ENCODE data around the gene ERCC5.

Gene ERCC5

DNA sequence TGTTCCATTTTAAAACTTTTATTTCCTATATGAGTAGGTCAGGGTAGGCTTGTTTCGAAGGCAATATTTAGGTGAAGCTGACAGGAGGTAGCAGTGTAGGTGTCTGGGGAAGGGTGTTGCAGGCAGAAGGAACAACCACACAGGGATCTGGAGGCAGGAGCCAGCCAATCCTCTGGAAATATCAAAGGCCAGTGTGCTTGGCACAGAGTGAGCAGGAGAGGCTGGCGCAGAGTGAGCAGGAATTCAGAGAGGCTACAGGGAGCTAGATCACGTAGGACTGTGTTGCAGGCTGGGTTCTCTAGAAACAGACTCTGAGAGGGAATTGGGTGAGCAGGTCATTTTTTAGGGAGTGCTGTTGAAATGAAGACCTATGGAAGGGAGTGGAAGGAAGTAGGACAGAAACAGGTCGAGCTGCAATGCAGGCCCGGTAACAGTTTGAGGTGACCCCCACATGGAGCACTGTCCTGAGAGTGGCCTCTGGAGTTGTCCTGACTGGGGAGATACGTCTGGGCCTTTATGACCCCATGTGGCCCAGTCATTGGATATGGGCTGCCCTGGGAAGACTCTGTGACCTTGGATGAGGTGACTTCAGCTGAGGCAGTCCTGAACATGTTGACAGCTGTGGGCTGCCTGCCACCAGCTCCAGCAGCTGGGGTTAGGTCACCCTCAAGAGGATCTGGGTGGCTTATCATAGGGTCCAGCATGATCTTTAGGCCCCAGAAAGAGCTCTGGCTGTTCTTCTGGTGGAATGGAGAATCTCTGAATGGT lies 51.7 kb downstream of the ERCC5 start:
- no peak for DNase-seq

DNA sequence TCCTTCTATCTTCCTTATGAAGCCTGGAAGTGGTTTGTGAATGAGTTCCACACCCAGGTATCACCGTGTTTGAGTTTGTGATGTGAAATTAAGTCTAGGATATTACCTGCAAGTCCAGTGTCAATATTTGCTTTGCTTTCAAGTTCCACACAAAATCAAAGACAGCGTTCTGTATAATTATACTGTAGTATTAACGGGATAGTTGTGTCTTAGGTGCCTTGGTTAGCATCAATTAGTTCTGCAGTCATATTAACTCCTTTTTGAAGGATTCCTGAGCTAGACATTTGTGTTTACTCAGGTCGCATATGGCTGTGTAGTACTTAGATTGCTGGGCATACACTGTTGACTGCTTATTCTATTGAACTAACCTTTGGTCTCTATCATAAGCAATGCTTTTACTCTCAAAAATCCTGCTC lies 54.4 kb downstream of the ERCC5 start:
- DNase-seq, result no peak

- DNase-seq, result no peak
These were observed 55.2 kb downstream of the ERCC5 start for GRCh38 chr13:102901056-102901455.

DNA sequence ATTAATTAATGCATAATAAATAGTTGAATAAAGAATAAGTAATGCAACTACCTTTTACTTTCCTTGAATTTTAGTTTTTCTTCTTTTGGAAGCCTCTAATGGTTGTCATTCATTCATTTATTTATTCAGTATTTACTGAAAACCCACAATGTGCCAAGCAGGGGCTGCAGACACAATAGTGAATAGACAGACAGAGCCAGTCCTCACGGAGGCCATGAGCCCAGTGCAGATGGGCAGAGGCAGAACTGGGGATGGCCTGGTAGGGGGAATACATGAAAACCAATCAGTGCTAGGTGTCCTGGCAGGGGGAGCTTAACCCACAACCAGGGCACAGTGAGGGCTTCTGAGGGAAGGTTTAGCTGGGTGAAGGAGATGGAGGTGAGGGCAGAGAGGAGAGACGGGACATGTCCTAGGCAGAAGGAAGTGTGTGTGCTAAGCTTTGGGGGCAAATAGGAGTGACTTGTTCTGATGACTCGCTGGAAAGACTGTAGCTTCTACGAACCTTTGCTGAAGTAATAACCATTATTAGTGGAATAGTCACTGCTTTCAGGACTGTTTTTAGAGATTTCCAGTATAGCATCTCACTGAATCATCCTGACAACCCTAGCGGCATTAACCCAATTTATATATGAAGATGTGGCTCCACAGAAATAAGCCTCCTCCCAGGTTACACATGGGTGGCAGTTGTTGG lies 55.9 kb downstream of the ERCC5 start:
- no peak for DNase-seq

GRCh38 chr13:102902789-102903347 lies 57.0 kb downstream of the ERCC5 start:
- no peak for DNase-seq

GRCh38 chr13:102903659-102904407 lies 58.0 kb downstream of the ERCC5 start:
- DNase-seq, result peak in 1 of 2 donors; percentile 9

GRCh38 chr13:102904408-102904862 lies 58.6 kb downstream of the ERCC5 start:
- DNase-seq, result no peak

- DNase-seq, result no peak
These were observed 60.3 kb downstream of the ERCC5 start for GRCh38 chr13:102905905-102906771.

- no peak for DNase-seq
These were observed 61.4 kb downstream of the ERCC5 start for GRCh38 chr13:102907016-102907756.

GRCh38 chr13:102907886-102908515 lies 62.2 kb downstream of the ERCC5 start:
- DNase-seq, result no peak

DNA sequence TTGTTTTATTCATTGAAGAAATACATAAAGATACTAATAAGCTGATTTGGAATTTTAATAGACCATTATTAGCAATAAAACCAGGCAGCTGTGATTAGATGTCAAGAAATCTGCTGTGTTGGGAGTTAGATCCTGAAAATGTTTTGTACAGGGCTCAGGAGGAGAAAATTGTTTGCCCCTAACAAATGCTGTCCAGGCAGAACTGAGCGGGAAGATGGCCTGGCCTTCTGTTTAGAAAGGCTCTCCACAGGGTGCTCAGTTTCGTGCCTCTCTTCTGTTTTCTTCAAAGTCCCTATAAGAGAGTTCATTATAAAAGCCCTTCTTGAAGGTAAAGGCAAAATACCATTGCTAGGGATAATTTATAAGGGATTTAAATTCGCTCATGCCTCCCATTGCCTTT lies 64.1 kb downstream of the ERCC5 start:
- no peak for DNase-seq

GRCh38 chr13:102911336-102911735 lies 65.5 kb downstream of the ERCC5 start:
- no peak for DNase-seq

DNA sequence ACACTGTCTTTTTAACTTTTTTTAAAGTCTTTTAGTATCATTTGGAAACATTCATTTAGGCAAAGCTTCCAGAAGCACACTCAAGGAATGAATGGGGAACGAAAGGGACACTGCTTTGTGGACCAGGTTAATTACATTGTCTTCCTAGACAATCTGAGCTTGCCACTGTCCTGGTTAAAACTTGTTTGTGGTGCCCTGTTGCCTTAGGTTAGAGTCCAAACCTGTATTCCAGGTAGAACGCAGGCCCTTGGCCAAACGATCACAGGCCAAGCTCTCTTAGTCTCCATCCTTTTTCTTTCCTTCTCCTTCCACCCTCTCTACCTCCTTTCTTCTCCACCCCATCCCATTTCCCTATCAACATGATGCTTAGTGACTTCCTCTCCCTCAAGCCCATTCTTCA lies 66.8 kb downstream of the ERCC5 start:
- no peak for DNase-seq

DNA sequence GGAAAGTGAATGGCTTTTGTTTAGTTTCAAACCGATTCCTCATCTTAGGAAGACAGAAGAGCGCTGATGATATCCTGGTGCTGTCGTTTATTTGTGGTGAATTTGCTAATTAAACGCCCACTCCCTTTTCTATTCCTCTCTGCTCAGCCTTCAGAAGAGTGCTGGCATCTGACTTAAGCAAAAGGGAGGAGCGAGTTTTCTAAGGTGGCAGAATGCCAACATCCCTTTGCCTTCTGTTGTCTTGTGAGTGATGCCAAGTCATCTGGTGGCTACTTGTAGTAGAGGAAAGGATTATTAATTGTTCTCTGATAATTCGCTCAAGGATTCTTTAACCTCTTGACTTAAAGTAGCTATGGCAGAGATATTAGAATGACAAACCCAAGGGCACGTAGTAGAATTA lies 68.1 kb downstream of the ERCC5 start:
- no peak for DNase-seq

DNA sequence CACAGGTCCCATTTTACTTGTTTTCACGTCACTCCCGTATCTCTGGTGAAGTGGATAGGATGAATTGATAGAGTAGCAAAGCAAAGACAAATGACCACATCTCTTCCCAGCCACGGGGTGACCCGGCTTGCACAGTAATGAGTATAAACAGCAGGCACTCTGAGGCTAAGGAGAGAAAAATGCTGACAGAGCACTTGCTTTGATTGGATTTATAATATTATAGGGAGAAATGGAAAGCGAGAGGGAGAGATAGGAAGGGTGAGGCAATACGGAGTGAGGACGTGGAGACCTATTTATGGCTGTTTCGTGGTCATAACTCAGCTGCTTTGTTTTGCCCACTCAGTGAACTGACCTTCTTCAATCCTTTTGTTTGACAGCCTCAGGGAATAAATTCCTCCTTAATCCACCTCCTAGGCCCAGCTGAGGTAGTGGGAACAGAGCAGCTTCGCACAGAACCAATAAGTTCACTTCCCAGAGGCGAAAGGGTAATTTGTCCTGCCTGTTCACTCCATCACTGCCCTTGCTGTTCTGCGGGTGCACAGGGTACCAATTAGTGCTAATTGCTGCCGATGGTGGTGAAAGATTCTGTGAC lies 68.6 kb downstream of the ERCC5 start:
- DNase-seq, result no peak

- DNase-seq, result no peak
These were observed 69.6 kb downstream of the ERCC5 start for GRCh38 chr13:102915393-102915930.

DNA sequence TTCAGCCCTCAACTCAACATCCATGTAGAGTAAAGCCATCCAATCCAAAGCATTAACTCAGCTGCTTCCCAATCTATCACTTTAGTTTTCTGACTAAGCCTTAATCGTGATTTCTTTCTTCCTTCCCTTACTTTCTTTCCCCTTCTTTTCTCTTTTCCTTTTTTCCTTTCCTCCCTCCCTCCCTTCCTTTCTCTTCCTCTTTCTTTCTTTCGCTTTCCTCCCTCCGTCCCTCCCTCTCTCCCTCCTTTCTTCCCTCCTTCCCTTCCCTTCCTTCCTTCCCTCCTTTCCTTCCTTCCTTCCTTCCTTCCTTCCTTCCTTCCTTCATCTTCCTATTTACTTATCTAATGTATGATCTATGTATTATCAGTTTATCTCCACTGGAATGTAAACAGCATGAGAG lies 71.2 kb downstream of the ERCC5 start:
- DNase-seq, result no peak

- DNase-seq, result no peak
These were observed 76.4 kb downstream of the ERCC5 start for GRCh38 chr13:102922184-102922583.
